H1 (cell line): Measurements from ENCODE around the gene CEP192. TPM values are rescaled to one million over a fixed set of nuclear protein-coding genes. Genes with fewer than 3 reads are reported as not detected.

Source experiments
- CTCF ChIA-PET: fragments of 300-600 bp; sonication (Branson Sonifier 250); formaldehyde crosslinking; loops from one replicate; lab custom pipeline; 2021; ENCODE audit not compliant: partially characterized antibody; lab: Charles Lee
- POLR2A ChIA-PET: fragments of 300-600 bp; sonication (Branson Sonifier 250); formaldehyde crosslinking; loops from one replicate; lab custom pipeline; 2021; ENCODE audit warnings: inconsistent platforms; ENCODE audit not compliant: partially characterized antibody; lab: Charles Lee
- DNase-seq, 2 experiments: peaks; one replicate each; pipeline versions ENCODE4 v3.0.0 to v3.0.0-alpha.2; 2010 to 2022; ENCODE audit warnings: low spot score in 2 of 2, low read depth in 1 of 2, mixed read lengths in 1 of 2
- FAIRE-seq: peaks from 2 replicates; lab custom pipeline; 2011; peaks lifted over from hg19 to GRCh38; lab: Jason Lieb, UNC
- H2AFZ ChIP-seq: 2 replicates; pipeline ENCODE4 v1.8.1; 2012; ENCODE audit warnings: low read length, inconsistent platforms
- H2AK5ac ChIP-seq: 2 replicates; pipeline ENCODE4 v1.6.1; 2013; ENCODE audit warnings: low read depth, low read length
- H2BK120ac ChIP-seq: replicated peaks from 2 replicates; pipeline ENCODE3; 2013; ENCODE audit warnings: low read depth, low read length, inconsistent platforms
- H2BK12ac ChIP-seq: 2 replicates; pipeline ENCODE4 v1.6.1; 2013; ENCODE audit warnings: low read depth, low read length
- H2BK15ac ChIP-seq: 2 replicates; pipeline ENCODE4 v1.6.1; 2013; ENCODE audit warnings: low read length
- H2BK20ac ChIP-seq: 2 replicates; pipeline ENCODE4 v1.6.1; 2013; ENCODE audit warnings: low read length
- H2BK5ac ChIP-seq: 2 replicates; pipeline ENCODE4 v1.6.1; 2013; ENCODE audit warnings: low read depth, low read length
- H3K14ac ChIP-seq: 2 replicates; pipeline ENCODE4 v1.6.1; 2013; ENCODE audit warnings: inconsistent platforms; ENCODE audit not compliant: insufficient read length
- H3K18ac ChIP-seq: 2 replicates; pipeline ENCODE4 v1.6.1; 2013; ENCODE audit warnings: low read length; ENCODE audit errors: extremely low read depth
- H3K23ac ChIP-seq: 2 replicates; pipeline ENCODE4 v1.6.1; 2013; ENCODE audit warnings: inconsistent platforms; ENCODE audit not compliant: insufficient read length
- H3K23me2 ChIP-seq: 2 replicates; pipeline ENCODE4 v1.6.1; 2013; ENCODE audit warnings: low read depth, low read length
- H3K27ac ChIP-seq: 2 replicates; pipeline ENCODE4 v1.6.1; 2011; ENCODE audit warnings: low read depth, low read length, inconsistent platforms
- H3K27me3 ChIP-seq, 4 experiments: replicated peaks in 1 of 4; 1 replicate in 1 of 4; 2 replicates in 3 of 4; pipeline versions ENCODE4 v1.6.1 to v1.8.1; 2011 to 2013; ENCODE audit warnings: low read length in 3 of 4, mild to moderate bottlenecking in 3 of 4, inconsistent platforms in 2 of 4, mixed read lengths in 2 of 4, moderate library complexity in 1 of 4; ENCODE audit not compliant: control insufficient read depth in 3 of 4, insufficient read depth in 3 of 4; ENCODE audit errors: extremely low read depth in 1 of 4
- H3K36me3 ChIP-seq, 4 experiments: 2 replicates each; pipeline versions ENCODE4 v1.6.1 to v1.8.1; 2011 to 2013; ENCODE audit warnings: mild to moderate bottlenecking in 4 of 4, low read length in 3 of 4, moderate library complexity in 2 of 4, control low read depth in 1 of 4, inconsistent platforms in 1 of 4; ENCODE audit not compliant: insufficient read depth in 4 of 4, control insufficient read depth in 2 of 4
- H3K4ac ChIP-seq: replicated peaks from 2 replicates; pipeline ENCODE3; 2013; ENCODE audit warnings: low read length, low read depth, mixed read lengths, inconsistent platforms; ENCODE audit not compliant: insufficient read length
- H3K4me1 ChIP-seq, 4 experiments: replicated peaks in 1 of 4; 1 replicate in 1 of 4; 2 replicates in 3 of 4; pipeline versions ENCODE4 v1.6.1 to v1.8.1; 2011 to 2013; ENCODE audit warnings: low read length in 3 of 4, inconsistent platforms in 2 of 4, mixed read lengths in 1 of 4; ENCODE audit not compliant: insufficient read depth in 4 of 4, control insufficient read depth in 3 of 4
- H3K4me2 ChIP-seq, 2 experiments: 2 replicates each; pipeline versions ENCODE4 v1.6.1 to v1.8.1; 2011 to 2013; ENCODE audit warnings: low read depth in 2 of 2, low read length in 2 of 2, control low read depth in 1 of 2, inconsistent platforms in 1 of 2, mild to moderate bottlenecking in 1 of 2; ENCODE audit not compliant: insufficient read depth in 1 of 2
- H3K4me3 ChIP-seq, 4 experiments: fragments of 200-600, 300-600 bp in 1 of 4; sonication (generic), shearing (Covaris generic), sonication (Bioruptor Twin) in 1 of 4; 2 replicates each; pipeline versions ENCODE4 v1.5.1 to v1.8.1; 2011 to 2016; ENCODE audit warnings: low read length in 4 of 4, low read depth in 3 of 4, control low read depth in 2 of 4, inconsistent platforms in 2 of 4, mild to moderate bottlenecking in 2 of 4, mixed read lengths in 1 of 4, moderate library complexity in 1 of 4; ENCODE audit not compliant: insufficient read depth in 2 of 4; ENCODE audit errors: extremely low read depth in 1 of 4
- H3K56ac ChIP-seq: replicated peaks from 2 replicates; pipeline ENCODE3; 2013; ENCODE audit warnings: low read depth, mild to moderate bottlenecking, mixed read lengths, low read length, inconsistent platforms; ENCODE audit not compliant: insufficient read length
- H3K79me1 ChIP-seq: 2 replicates; pipeline ENCODE4 v1.6.1; 2013; ENCODE audit warnings: low read depth, low read length, control low read depth
- H3K79me2 ChIP-seq, 2 experiments: 2 replicates each; pipeline versions ENCODE4 v1.6.1 to v1.8.1; 2012 to 2013; ENCODE audit warnings: low read length in 2 of 2, mild to moderate bottlenecking in 2 of 2, inconsistent platforms in 1 of 2; ENCODE audit not compliant: insufficient read depth in 2 of 2, control insufficient read depth in 1 of 2
- H3K9ac ChIP-seq, 4 experiments: replicated peaks in 1 of 4; 1 replicate in 1 of 4; 2 replicates in 3 of 4; pipeline versions ENCODE4 v1.6.1 to v1.8.1; 2011 to 2013; ENCODE audit warnings: low read depth in 3 of 4, low read length in 3 of 4, control low read depth in 2 of 4, mild to moderate bottlenecking in 2 of 4, moderate library complexity in 2 of 4, inconsistent platforms in 1 of 4; ENCODE audit errors: extremely low read depth in 1 of 4
- H3K9me3 ChIP-seq, 2 experiments: 2 replicates each; pipeline versions ENCODE4 v1.6.1 to v1.8.1; 2012 to 2013; ENCODE audit warnings: mild to moderate bottlenecking in 2 of 2, moderate library complexity in 2 of 2, control low read depth in 1 of 2, inconsistent platforms in 1 of 2, low read depth in 1 of 2, low read length in 1 of 2, mixed read lengths in 1 of 2; ENCODE audit not compliant: insufficient read depth in 2 of 2
- H4K20me1 ChIP-seq, 2 experiments: replicated peaks in 1 of 2; 2 replicates each; pipeline versions ENCODE3 to v1.8.1; 2011 to 2013; ENCODE audit warnings: inconsistent platforms in 2 of 2, low read length in 2 of 2, mild to moderate bottlenecking in 1 of 2; ENCODE audit not compliant: insufficient read depth in 2 of 2, control insufficient read depth in 1 of 2
- H4K5ac ChIP-seq: 2 replicates; pipeline ENCODE4 v1.6.1; 2013; ENCODE audit warnings: low read length, low read depth, mixed read lengths, inconsistent platforms; ENCODE audit not compliant: insufficient read length
- H4K8ac ChIP-seq: 2 replicates; pipeline ENCODE4 v1.8.0; 2013; ENCODE audit warnings: mild to moderate bottlenecking, moderate library complexity, low read length, inconsistent platforms; ENCODE audit not compliant: insufficient read depth; ENCODE audit errors: extremely low read depth
- H4K91ac ChIP-seq: replicated peaks from 2 replicates; pipeline ENCODE3; 2013; ENCODE audit warnings: low read length, mixed read lengths, inconsistent platforms; ENCODE audit not compliant: insufficient read length
- ATF2 ChIP-seq: IDR thresholded peaks from 2 replicates; pipeline ENCODE4 v1.6.1; 2012; ENCODE audit warnings: low read length, inconsistent platforms
- CBX5 ChIP-seq: fragments of 300-800, 300-1000 bp; sonication (generic); IDR thresholded peaks from 2 replicates; pipeline ENCODE4 v1.7.1; 2016; ENCODE audit warnings: antibody characterized with exemption, low read length, low read depth
- CTBP2 ChIP-seq: IDR thresholded peaks from 2 replicates; pipeline ENCODE4 v1.7.0; 2011; ENCODE audit warnings: borderline replicate concordance, mild to moderate bottlenecking, moderate library complexity, mixed read lengths, low read length; ENCODE audit not compliant: insufficient read depth, insufficient read length
- HDAC6 ChIP-seq: IDR thresholded peaks from one replicate; pipeline ENCODE4 v1.7.1; 2012; ENCODE audit warnings: low read depth, mild to moderate bottlenecking, inconsistent platforms, low read length, moderate library complexity
- KDM1A ChIP-seq: fragments of 200-600, 300-600 bp; sonication (generic); IDR thresholded peaks from 2 replicates; pipeline ENCODE4 v1.7.1; 2016; ENCODE audit warnings: mild to moderate bottlenecking, low read length, borderline replicate concordance
- MAFK ChIP-seq: IDR thresholded peaks from 2 replicates; pipeline ENCODE4 v1.6.1; 2012; ENCODE audit warnings: low read depth, mild to moderate bottlenecking, improper control_type of control experiment, low read length
- RAD21 ChIP-seq, 2 experiments: IDR thresholded peaks in 1 of 2; conservative IDR thresholded peaks in 1 of 2; 2 replicates each; pipeline ENCODE4 v1.6.1; 2011; ENCODE audit warnings: low read depth in 2 of 2, low read length in 2 of 2, improper control_type of control experiment in 1 of 2, inconsistent platforms in 1 of 2, mild to moderate bottlenecking in 1 of 2, moderate library complexity in 1 of 2
- RXRA ChIP-seq: IDR thresholded peaks from 2 replicates; pipeline ENCODE4 v1.6.1; 2011; ENCODE audit warnings: low read depth, mild to moderate bottlenecking, low read length, moderate library complexity; ENCODE audit not compliant: insufficient read depth
- SP2 ChIP-seq: IDR thresholded peaks from 2 replicates; pipeline ENCODE4 v1.6.1; 2012; ENCODE audit warnings: mild to moderate bottlenecking, low read length, inconsistent platforms
- SP4 ChIP-seq: IDR thresholded peaks from 2 replicates; pipeline ENCODE4 v1.6.1; 2012; ENCODE audit warnings: low read length, inconsistent platforms
- TAF7 ChIP-seq: optimal IDR thresholded peaks from 2 replicates; pipeline ENCODE3; 2011; ENCODE audit warnings: low read depth, mild to moderate bottlenecking, inconsistent platforms, low read length, moderate library complexity, borderline replicate concordance
- WGBS, 2 experiments: shearing (Covaris generic) in 1 of 2; methylation state at CpG; one replicate each; pipeline versions ENCODE4 v1.1.6 to v1.1.7; 2013 to 2015; ENCODE audit warnings: low lambda C conversion rate in 2 of 2, mixed read lengths in 2 of 2, inconsistent platforms in 1 of 2, low coverage in 1 of 2, missing lambda C conversion rate in 1 of 2; ENCODE audit not compliant: insufficient replicate concordance in 2 of 2, insufficient coverage in 1 of 2, insufficient read length in 1 of 2; ENCODE audit errors: extremely low coverage in 1 of 2, missing lambda C conversion rate in 1 of 2; 5-methylcytosine and 5-hydroxymethylcytosine counted together
- polyA plus RNA-seq, 7 experiments: library from polyadenylated mRNA; depleted of rRNA in 3 of 7; stranded (reverse) in 5 of 7; unstranded in 2 of 7; fragments of >200 nt in 5 of 7; fragments of 200-250 nt in 2 of 7; gene quantifications; 1 replicate in 5 of 7; 2 replicates in 1 of 7; 4 replicates in 1 of 7; pipeline versions ENCODE4 v1.2.1 to v1.2.3, GENCODE V29; 2011 to 2013; ENCODE audit warnings: missing spikeins in 2 of 7, mixed read lengths in 2 of 7
- total RNA-seq: library from RNA; stranded (reverse); fragmentation: NEBNext Ultra II Directional; extraction: Animal tissue kit (Norgen Biotek cat#: 25700); gene quantifications from 2 replicates; pipeline ENCODE4 v1.2.1, GENCODE V29; 2021

CEP192 gene
- total and polyA plus RNA-seq, 2 of the 8 experiments (the other 6 are each of a cell fraction or from before 2014, with no cell fraction given): 13.4 to 23.1 TPM

GRCh38 chr18:13048061-13048595 lies 57.0 kb downstream of the CEP192 start:
- H3K79me2 ChIP-seq: no peaks in the 10 kb centered on the region
- H2AFZ ChIP-seq: no peak overlapping the region
- H2BK15ac ChIP-seq: no peak overlapping the region
- no peak for FAIRE-seq
- no peak overlapping the region for H3K14ac ChIP-seq
- no peak overlapping the region for H3K56ac ChIP-seq
- no peak overlapping the region for H3K18ac ChIP-seq
- no peak overlapping the region for H4K91ac ChIP-seq
- no peaks in the 10 kb centered on the region for H3K4me1 ChIP-seq
- H4K20me1 ChIP-seq: no peaks in the 10 kb centered on the region
- H3K36me3 ChIP-seq: peaks cover 0 to 28% (median 14%) of the 10 kb centered on the region in 4 experiments; a peak in 6 of 8 replicates
- H2AK5ac ChIP-seq: no peak overlapping the region
- no peaks in the 10 kb centered on the region for H3K9me3 ChIP-seq
- no peak for DNase-seq
- H3K4ac ChIP-seq: no peak overlapping the region
- no peak overlapping the region for H2BK120ac ChIP-seq
- no peak overlapping the region for H2BK20ac ChIP-seq
- no peak overlapping the region for H3K23ac ChIP-seq
- H3K4me2 ChIP-seq: no peak overlapping the region
- peaks cover 2% of the 10 kb centered on the region; the same call in 1 of the 2 replicates for H3K79me1 ChIP-seq
- no peak overlapping the region for H2BK12ac ChIP-seq
- no peak overlapping the region for H4K8ac ChIP-seq
- CTCF ChIA-PET: no interaction called here
- no peaks in the 10 kb centered on the region for H3K27me3 ChIP-seq
- H3K4me3 ChIP-seq: no peak overlapping the region
- POLR2A ChIA-PET: no interaction called here
- WGBS, 2 experiments: 87% methylated on average over 6 of the region's 6 CpGs; no CpG with 5 or more reads in 1 of the 2 experiments
- no peak overlapping the region for H3K27ac ChIP-seq
- H2BK5ac ChIP-seq: no peak overlapping the region
- H3K23me2 ChIP-seq: no peaks in the 10 kb centered on the region
- H4K5ac ChIP-seq: no peak overlapping the region
- H3K9ac ChIP-seq: no peak overlapping the region
- TF ChIP-seq CBX5 (no peak), ATF2 (no peak), CTBP2 (no peak), SP4 (no peak), TAF7 (no peak), HDAC6 (no peak), MAFK (no peak), SP2 (no peak), KDM1A (no peak), RAD21 (IDR thresholded peaks at IDR 0.05 in 1 of 2, conservative IDR thresholded peaks at IDR 0.05 in 1 of 2; ENCODE audit: low read depth in 2 of 2, low read length in 2 of 2) (no peak), RXRA (no peak)
